ENCODE results near the gene FBXO38. TPM values are rescaled to one million over a fixed set of nuclear protein-coding genes. Genes with fewer than 3 reads are reported as not detected.

The FBXO38 gene
- total and polyA plus RNA-seq, 2 donors (not counting 1 experiment from before 2014, with no cell fraction given) = 14.4 to 97.0 TPM

- TF ChIP-seq CTCF (IDR thresholded peaks at IDR 0.05) = no peak
- no peak for TF ChIP-seq EZH2 (IDR thresholded peaks at IDR 0.05; ENCODE audit: borderline replicate concordance, insufficient read depth, low read depth, low read length, poor library complexity, severe bottlenecking)
- ATAC-seq (ENCODE audit: low read depth) (no peak), DNase-seq (no peak)
- Histone ChIP-seq H4K20me1 (ENCODE audit: control insufficient read depth, insufficient read depth, low read length, poor library complexity, severe bottlenecking) (no peaks in the 10 kb centered on the region), H3K4me3 (ENCODE audit: control extremely low read depth in 1 of 5, extremely low read depth in 1 of 5, insufficient read depth in 1 of 5, low read depth in 2 of 5, low read length in 4 of 5) (no peak overlapping the region), H3K9me3 (ENCODE audit: control extremely low read depth in 1 of 3, control insufficient read depth in 2 of 3, insufficient read depth in 1 of 3, low read length in 2 of 3) (peaks cover 0 to 7% (median 6%) of the 10 kb centered on the region in 3 donors), H3K27me3 (replicated peaks in 1 of 4; ENCODE audit: control extremely low read depth in 1 of 4, control insufficient read depth in 3 of 4, insufficient read depth in 4 of 4, low read length in 3 of 4) (no peaks in the 10 kb centered on the region), H3K36me3 (replicated peaks in 1 of 2; ENCODE audit: control extremely low read depth in 1 of 2, control insufficient read depth in 1 of 2, extremely low read depth in 1 of 2, insufficient read depth in 2 of 2, low read length in 1 of 2) (no peaks in the 10 kb centered on the region), H3K79me2 (ENCODE audit: control insufficient read depth, insufficient read depth, low read length) (peaks cover 10% of the 10 kb centered on the region), H3K9ac (ENCODE audit: low read length) (no peak overlapping the region), H3K4me1 (ENCODE audit: control insufficient read depth in 2 of 2, insufficient read depth in 2 of 2, low read length in 2 of 2) (peaks cover 5 to 6% of the 10 kb centered on the region in 2 donors), H3K27ac (ENCODE audit: low read length in 2 of 2) (no peak overlapping the region), H2AFZ (ENCODE audit: insufficient read depth, low read depth, low read length, poor library complexity, severe bottlenecking) (no peak overlapping the region), H3K4me2 (replicated peaks; ENCODE audit: low read depth, low read length, poor library complexity, severe bottlenecking) (no peak overlapping the region)
- H3K9me3 Mint-ChIP-seq (ENCODE audit: insufficient read depth) = no peaks in the 10 kb centered on the region
- peaks cover 10% of the 10 kb centered on the region for H3K4me1 Mint-ChIP-seq
- H3K27ac Mint-ChIP-seq = no peak overlapping the region
- intact Hi-C loops (cut with micrococcal nuclease) = no loop called here
- no peaks in the 10 kb centered on the region for H3K27me3 Mint-ChIP-seq
- H3K4me3 Mint-ChIP-seq = no peak overlapping the region
- CTCF ChIA-PET = no interaction called here
- POLR2A ChIA-PET = no interaction called here
- WGBS (ENCODE audit: insufficient coverage) = 47% methylated on average over 3 of the region's 3 CpGs
Measured at GRCh38 chr5:148378670-148379069, 5.1 kb upstream of the FBXO38 start.

GRCh38 chr5:148379340-148379739, 4.4 kb upstream of the FBXO38 start:
- peaks cover 7 to 8% of the 10 kb centered on the region in 2 donors for H3K4me1 ChIP-seq (ENCODE audit: control insufficient read depth in 2 of 2, insufficient read depth in 2 of 2, low read length in 2 of 2)
- no peaks in the 10 kb centered on the region for H4K20me1 ChIP-seq (ENCODE audit: control insufficient read depth, insufficient read depth, low read length, poor library complexity, severe bottlenecking)
- no peaks in the 10 kb centered on the region for H3K9me3 Mint-ChIP-seq (ENCODE audit: insufficient read depth)
- H3K4me2 ChIP-seq (replicated peaks; ENCODE audit: low read depth, low read length, poor library complexity, severe bottlenecking) = no peak overlapping the region
- H3K4me3 ChIP-seq (ENCODE audit: control extremely low read depth in 1 of 5, extremely low read depth in 1 of 5, insufficient read depth in 1 of 5, low read depth in 2 of 5, low read length in 4 of 5) = no peak overlapping the region
- ATAC-seq (ENCODE audit: low read depth) (no peak), DNase-seq (no peak)
- peaks cover 16% of the 10 kb centered on the region for H3K4me1 Mint-ChIP-seq
- CTCF ChIA-PET = no interaction called here
- TF ChIP-seq CTCF (IDR thresholded peaks at IDR 0.05) (no peak), EZH2 (IDR thresholded peaks at IDR 0.05; ENCODE audit: borderline replicate concordance, insufficient read depth, low read depth, low read length, poor library complexity, severe bottlenecking) (no peak)
- no peaks in the 10 kb centered on the region for H3K27me3 Mint-ChIP-seq
- H3K4me3 Mint-ChIP-seq = no peak overlapping the region
- no peak overlapping the region for H2AFZ ChIP-seq (ENCODE audit: insufficient read depth, low read depth, low read length, poor library complexity, severe bottlenecking)
- H3K9me3 ChIP-seq (ENCODE audit: control extremely low read depth in 1 of 3, control insufficient read depth in 2 of 3, insufficient read depth in 1 of 3, low read length in 2 of 3) = peaks cover 0 to 7% (median 6%) of the 10 kb centered on the region in 3 donors
- POLR2A ChIA-PET = no interaction called here
- H3K36me3 ChIP-seq (replicated peaks in 1 of 2; ENCODE audit: control extremely low read depth in 1 of 2, control insufficient read depth in 1 of 2, extremely low read depth in 1 of 2, insufficient read depth in 2 of 2, low read length in 1 of 2) = no peaks in the 10 kb centered on the region
- intact Hi-C loops (cut with micrococcal nuclease) = no loop called here
- no peaks in the 10 kb centered on the region for H3K27me3 ChIP-seq (replicated peaks in 1 of 4; ENCODE audit: control extremely low read depth in 1 of 4, control insufficient read depth in 3 of 4, insufficient read depth in 4 of 4, low read length in 3 of 4)
- no peak overlapping the region for H3K27ac ChIP-seq (ENCODE audit: low read length in 2 of 2)
- no peak overlapping the region for H3K27ac Mint-ChIP-seq
- peaks cover 15% of the 10 kb centered on the region for H3K79me2 ChIP-seq (ENCODE audit: control insufficient read depth, insufficient read depth, low read length)
- no peak overlapping the region for H3K9ac ChIP-seq (ENCODE audit: low read length)
